Umbilical cord (tissue), 2 donors: ENCODE data around the gene DELE1. TPM values are rescaled to one million over a fixed set of nuclear protein-coding genes. Genes with fewer than 3 reads are reported as not detected.
"Not testable (repeated sequence)": the region's sequence is repeated elsewhere in the genome, so short reads cannot be mapped to it uniquely, and the experiment has no call there.

Experiments used
- DNase-seq: peaks from one replicate; pipeline ENCODE4 v3.0.0-alpha.2; 2015; ENCODE audit warnings: low spot score
- total RNA-seq: library from RNA; depleted of rRNA; stranded (reverse); fragments of >200 nt; gene quantifications from one replicate; pipeline ENCODE4 v1.2.3, GENCODE V29; 2014; ENCODE audit warnings: low replicate concordance; ENCODE audit not compliant: insufficient read depth

The DELE1 gene
- total RNA-seq, 1 donor from 2014 or later = 63.8 TPM

DNA sequence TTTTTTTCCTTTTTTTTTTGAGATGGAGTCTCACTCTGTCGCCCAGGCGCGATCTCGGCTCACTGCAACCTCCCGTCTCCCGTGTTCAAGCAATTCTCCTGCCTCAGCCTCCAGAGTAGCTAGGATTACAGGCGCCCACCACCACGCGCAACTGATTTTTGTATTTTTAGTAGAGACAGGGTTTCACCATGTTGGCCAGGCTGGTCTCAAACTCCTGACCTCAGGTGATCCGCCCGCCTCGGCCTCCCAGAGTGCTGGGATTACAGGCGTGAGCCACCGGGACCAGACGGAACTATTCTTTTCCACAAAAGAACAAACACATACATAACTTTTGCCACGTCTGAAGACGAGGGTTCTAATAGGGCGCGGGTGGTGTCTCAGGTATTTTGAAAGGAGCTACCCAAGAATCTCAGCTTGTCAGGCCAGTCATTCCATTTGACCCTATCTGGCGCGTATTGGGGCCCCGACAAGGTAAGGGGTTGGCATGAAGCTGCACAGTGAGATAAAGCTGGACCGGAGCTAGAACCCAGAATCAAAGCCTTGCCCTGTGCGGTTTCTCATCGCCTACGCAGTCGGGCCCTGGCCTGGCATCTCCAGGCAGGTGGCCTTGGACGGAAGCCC lies 734 bp upstream of the DELE1 start:
- not testable (repeated sequence) for DNase-seq

DNA sequence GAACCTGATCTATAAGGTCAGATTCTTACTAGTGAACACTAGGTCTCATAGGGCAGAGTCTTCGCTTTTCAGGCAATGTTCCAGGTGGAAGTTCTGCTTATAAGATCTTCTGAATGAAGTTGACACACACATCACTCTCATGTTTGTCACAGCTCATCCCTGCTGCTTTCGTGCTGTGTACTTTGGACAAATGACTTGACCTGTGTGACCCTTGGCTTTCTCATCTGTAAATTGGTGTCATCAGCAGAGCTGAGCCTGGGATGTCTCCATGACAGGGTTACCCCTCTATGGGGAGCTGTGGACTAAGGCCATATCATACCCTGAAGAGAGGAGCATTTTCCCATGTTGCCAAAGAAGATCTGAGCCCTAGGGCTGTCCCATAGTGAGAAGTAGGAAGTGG lies 2.8 kb downstream of the DELE1 start:
- DNase-seq = no peak

DNA sequence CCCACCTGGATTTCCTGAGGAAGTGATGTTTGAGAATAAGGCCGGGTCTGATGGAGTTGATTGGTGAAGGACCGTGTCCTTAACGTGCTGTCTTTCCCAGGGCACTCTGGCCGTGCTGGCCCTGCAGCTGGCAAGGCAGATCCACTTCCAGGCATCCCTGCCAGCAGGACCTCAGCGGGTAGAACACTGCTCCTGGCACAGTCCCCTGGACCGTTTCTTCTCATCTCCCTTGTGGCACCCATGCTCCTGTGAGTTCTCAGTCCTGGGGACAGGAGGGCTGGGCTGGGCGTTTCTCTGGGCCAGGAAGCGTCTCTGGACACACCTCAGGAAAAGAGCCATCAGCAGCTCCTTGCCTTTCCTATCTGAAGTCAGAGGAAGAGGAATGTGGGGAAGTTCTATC lies 4.4 kb downstream of the DELE1 start:
- DNase-seq = no peak

DNA sequence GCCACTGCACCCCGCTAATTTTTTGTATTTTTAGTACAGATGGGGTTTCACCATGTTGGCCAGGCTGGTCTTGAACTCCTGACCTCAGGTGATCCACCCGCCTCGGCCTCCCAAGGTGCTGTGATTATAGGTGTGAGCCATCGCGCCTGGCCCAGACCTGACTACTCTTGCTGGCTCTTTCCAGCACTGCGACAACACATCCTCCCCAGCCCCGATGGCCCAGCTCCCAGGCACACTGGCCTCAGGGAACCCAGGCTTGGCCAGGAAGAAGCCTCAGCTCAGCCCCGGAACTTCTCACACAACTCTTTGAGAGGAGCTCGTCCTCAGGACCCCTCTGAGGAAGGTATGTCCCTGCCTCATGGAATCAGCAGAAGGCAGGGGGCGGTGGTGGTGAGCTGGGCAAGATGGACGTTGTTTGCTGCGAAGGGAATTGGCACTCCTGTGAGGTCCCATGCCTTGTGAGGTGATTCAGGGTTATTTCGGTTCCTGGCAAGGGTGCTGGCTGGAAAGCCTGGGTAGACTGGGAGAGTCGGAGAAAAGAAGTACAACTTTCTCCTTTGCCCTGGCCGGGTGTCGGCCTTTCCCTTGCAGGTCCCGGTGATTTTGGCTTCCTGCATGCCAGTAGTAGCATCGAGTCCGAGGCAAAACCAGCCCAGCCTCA lies 5.9 kb downstream of the DELE1 start:
- DNase-seq = no peak

DNA sequence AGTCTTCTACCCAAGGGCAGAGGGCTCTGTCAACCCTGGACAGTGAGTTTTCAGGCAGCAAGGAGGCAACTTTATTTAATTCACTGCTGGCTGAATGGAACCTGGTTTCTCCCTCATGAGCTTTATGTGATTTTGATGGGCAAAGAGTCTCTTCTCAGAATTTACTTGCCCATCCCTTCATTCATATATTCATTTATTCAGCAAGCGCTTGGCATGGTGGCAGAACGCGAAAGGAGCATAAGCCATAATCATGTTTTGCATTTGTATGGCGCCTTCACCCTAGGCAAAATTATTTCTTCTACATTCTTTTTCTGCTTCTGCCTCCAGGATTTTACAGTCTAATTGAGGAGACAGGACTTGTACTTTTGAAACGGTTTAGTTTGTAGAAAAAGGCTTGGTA lies 8.0 kb downstream of the DELE1 start:
- no peak for DNase-seq

DNA sequence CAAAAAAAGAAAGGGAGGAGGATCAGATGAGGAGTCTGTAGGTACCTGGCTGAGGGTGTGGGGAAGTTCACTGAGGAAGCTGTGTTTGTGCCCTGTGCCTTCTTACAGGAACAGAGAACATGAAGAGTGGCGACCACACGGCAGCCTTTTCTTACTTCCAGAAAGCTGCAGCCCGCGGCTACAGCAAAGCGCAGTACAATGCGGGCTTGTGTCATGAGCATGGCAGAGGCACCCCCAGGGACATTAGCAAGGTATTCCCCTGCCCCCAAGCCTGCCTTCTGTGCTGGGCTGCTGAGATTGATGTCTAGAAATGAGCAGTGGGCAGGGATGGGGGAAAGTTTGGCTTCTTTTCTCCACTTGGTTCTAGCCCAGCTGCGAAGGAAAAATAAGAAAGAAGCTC lies 9.5 kb downstream of the DELE1 start:
- DNase-seq = no peak

DNA sequence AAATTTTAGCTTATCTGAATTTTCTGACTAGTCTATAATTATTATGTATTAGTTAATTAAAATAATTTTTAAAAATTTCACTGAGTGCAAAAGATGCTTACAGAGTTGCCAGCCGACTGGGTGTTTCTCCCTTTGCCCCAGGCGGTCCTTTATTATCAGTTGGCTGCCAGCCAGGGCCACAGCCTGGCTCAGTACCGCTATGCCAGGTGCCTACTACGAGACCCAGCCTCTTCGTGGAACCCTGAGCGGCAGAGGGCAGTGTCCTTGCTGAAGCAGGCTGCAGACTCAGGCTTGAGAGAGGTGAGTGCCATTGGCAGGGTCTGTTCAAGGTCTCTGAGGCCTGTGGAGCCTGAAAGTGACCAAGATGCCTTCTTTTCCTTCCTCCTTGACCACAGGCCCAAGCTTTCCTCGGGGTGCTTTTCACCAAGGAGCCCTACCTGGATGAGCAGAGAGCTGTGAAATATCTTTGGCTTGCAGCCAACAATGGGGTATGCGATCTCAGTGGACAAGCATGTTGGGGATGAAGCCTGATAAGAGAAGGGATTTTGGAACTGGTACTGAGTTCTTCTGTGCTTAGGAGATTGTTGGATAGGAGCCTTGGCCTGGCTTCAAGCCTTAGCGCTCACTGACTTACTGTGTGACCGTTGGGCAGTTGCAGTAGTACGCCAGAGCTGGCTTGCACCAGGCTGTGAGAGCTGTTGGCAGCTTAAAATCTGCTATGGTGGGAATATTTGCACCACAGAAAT lies 10.6 kb downstream of the DELE1 start:
- no peak for DNase-seq

DNA sequence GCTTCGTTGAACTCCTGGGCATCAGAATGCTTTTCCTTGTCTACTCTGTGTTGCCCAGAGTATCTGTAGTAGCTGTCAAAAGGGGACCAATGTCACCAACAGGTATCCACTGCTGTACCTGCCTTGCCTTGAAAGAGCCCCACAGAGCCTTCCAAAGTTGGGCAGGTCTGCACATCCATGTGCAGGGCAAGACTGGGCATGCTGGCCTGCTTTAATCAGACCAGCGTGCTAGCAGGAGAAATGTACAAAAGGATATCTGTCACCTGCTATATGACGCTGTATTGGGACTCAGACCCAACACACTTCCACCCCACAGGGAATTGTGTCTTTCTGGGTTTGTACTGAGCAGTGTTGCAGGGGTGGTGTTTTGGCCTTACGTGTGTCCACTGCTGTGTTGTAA lies 11.9 kb downstream of the DELE1 start:
- no peak for DNase-seq

DNA sequence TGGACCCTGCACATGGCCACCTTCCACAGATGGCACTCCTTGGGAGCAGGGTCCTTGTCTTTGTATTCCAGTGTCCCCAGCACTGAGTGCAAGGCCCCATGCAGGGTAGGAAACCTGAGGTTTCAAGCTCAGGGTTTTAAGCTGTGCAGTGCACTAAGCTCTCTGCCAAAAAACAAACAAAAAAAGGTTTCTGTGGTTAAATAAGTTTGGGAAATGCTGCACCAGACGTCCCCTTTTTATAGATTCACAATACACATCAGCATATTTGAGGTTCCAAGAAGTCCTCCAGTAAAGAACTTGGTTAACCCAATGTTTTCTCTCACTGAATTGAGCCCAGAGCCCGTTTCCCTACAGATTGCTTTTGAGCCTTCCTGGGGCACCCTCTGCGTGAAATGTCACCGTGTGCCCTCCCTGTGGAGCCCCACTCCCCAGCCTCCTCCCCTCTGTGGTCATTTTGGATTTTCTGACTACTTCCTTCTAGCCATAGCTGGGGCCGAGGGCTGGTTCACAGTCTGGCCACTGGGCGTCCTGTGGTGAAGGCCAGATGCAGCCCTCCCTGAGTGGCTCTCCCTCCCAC lies 17.1 kb downstream of the DELE1 start:
- peak; percentile 31 for DNase-seq

DNA sequence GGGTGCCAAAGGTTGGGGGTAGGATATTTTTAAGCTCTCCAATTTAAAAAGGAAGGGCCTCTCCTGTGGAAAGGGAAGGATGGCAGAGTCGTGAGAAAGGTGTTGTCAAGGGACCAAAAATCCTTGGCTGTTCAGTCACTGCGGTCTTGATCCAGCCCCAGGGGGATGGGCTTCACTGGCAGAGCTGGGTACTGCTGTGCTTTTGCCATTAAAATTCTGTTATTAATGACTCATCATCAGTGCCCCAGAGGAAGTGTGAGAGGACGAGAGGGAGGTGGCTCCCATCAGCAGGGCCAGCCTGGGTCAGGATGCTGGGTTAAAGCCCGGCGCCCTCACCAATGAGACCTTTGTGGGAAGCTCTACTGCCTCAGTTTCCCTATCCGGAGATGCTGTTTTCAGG lies 17.6 kb downstream of the DELE1 start:
- DNase-seq = no peak

DNA sequence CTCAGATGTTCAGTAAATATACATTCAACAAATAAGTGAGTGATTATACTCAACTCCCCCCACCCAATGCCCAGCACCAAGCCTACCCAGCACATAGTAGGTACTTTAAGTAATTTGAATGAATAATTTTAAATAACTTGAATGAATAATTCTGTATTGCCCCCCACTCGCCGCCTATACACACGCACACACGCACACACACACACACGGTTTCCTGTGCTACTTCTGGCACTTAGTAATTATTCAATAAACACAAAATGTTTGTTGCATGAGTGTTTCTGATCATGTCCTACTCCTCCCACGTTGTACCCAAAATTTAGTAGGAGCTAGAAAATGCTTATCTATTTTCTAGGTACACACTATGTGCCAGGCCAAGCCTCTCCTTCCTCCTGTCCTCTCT lies 18.1 kb downstream of the DELE1 start:
- no peak for DNase-seq

DNA sequence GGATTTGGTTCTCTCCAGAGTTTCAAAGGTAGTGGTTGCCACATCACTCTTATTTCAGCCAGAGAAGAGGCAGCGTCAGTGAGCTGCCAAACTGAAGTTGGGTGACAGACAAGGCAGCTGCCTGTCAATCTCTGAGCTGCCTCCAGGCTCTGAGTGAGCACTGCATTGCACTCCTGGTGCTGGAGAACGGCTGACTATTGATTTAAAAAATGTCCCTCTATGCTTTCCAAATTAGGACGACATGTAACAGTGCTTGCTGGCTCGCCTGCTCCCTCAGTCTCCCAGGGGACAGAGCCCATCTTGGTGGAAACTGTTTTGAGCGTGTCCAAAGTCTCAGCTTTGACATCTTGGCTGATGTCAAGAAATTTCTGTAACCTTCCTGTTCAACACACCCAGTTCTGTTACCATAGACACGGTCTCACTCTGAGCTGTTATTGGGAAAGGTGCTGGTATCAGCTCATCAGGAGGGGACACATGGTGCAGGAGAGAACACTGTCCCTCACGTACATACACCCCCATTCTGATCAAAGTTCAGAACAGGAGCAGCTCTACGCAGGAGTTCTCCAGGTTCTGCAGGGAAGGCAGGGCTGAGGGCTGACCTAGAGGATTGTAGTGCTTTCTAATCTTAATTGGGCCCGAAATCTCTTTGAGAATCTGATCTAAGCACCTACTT lies 18.6 kb downstream of the DELE1 start:
- no peak for DNase-seq

DNA sequence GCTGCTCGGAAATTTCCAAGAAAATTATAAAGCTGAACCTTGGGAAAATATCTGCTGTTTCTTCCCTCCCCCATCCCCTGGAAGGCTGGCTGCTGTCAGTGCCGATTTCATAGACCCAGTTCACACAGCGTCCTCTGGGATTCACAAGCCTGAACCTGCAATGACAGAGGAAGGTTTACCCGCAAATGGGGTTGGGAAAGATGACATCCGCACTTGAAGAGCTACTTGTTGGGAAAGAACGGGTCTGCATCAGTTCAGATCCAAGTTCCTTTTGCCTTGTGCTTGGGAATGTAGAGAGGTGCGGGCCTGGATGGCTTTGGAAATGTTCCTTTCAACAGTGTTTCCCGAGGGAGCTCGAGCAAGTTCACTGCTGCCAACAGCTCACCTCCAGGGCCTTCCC lies 20.4 kb downstream of the DELE1 start:
- DNase-seq = no peak

DNA sequence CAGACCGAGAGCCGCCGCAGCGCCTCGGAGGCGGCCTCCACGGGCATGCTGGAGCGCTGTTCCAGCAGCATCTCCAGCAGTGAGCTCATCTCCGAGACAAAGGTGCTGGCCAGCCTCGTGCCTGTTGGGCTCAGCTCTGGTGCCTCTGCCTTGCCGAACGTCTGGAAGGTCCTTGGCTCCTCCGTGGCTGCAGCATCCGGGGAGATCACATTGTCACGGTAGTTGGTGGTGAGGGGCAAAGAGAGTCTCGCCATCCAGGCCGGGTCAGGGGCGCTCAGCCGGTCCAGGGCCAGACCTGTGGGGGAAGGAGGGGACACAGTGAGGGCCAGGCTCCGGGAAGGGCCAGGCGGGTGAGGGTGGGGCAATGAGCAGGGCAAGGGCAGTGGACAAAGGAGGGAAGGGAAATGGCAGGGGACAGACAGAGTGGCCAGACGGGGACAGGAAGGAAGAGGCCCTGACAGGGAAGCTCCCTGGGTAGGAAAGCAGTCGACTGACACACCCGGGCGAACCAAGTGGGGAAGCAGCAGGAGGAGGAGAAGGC lies 21.9 kb downstream of the DELE1 start:
- peak; percentile 40 for DNase-seq

DNA sequence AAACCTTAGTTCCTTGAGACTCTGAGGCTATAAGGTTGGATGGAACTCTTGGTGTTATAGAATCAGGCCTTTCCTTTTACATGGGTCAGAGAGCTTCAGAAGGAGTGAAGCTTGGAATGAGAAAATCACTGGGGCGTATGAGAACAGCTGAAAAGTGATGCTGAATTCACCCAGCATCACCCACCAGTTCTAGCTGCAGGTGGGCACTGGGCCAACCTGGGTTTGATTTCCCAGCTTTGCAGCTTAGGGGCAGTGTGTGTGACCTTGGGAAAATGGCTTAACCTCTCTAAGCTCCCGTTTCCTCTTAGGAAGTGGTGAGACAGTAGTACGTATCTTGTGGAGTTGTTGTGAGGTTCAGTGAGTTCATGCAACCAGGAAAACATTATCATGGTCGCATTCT lies 23.6 kb downstream of the DELE1 start:
- no peak for DNase-seq

DNA sequence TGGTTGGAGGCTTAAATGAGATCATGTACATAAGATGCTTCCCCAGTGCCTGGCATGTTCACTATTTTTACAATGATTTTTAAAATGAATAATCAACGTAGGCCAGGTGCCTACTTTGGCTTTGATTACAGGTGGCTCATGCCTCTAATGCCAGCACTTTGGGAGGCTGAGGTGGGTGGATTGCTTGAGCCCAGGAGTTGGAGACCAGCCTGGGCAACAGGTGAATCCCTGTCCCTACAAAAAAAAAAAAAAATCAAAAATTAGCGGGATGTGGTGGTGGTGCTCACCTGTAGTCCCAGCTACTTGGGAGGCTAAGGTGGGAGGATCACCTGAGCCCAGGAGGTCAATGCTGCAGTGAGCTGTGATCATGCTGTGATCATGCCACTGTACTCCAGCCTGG lies 25.1 kb downstream of the DELE1 start:
- DNase-seq = no peak

DNA sequence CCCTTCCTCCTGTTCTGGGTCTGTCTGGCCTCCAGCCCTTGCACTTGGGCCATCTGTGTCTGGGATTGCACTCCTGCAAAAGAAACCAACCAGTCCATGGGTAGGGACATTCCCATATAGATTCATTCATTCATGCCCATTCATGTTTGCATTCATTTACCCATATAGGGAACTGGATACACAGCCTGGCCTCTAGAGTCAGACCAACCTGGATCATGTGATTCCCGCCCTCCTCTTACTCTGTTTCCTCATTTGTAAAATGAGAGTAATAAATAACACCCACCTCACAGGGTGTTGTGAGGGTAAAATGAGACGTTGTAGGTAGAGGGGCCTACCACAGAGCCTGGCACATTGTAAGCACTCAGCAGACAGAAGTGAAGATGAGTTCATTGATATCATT lies 25.8 kb downstream of the DELE1 start:
- no peak for DNase-seq

DNA sequence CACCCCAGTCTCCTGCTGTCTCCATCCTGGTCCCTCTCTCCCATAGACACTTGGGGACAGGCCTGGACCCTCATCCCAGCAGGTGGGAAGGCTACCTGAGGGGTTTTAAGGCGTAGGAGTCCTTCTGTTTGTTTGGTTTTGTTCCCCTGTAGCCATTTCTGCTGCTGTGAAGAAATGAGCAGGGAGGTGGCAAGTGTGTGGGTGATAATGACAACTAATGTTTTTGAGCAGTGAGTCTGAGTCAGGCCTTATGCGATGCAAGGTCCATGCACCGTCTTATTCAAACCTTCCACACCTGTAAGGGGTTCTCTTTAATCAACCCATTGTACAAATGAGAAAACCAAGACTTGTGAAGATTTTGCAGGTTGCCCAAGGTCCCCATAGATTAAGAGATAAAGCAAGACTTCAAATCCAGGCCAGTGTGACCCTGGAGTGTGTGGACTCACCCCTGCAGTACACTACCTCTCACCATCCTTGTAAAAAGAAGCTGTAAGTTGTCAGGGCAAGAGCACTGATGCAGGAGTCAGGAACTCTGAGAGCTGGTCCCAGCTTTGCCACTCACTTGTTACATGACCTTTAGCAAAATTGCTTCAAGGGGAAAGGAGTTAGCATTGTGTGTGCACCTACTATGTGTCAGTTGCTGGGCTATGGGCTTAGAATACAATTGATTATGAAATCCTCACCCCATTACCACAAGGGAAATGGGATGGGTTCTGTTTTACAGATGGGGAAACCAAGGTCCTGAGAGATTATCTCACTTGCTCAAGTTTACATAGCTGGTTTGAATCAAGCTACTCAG lies 26.7 kb downstream of the DELE1 start:
- DNase-seq = no peak

DNA sequence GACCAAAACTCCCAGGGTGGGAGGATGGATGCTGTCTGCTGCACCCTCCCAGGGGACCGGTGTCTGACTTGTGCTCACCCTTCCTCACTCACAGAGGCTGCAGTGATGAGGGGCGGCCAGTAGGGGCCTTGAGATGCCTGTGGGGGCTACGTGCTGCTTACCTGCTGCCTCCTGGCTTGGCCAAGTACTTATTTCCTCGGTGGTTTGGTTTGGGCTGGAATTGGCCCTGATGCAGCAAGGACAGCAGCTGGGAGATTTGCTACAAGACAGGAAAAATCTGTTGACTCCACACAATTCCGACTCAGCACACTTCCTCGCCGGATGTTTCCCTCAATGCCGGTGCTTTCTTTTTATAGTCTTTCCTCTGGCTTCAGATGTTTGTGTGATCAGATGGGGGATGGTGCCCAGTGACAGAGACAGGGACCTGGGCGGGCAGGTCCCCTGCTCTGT lies 27.7 kb downstream of the DELE1 start:
- no peak for DNase-seq

DNA sequence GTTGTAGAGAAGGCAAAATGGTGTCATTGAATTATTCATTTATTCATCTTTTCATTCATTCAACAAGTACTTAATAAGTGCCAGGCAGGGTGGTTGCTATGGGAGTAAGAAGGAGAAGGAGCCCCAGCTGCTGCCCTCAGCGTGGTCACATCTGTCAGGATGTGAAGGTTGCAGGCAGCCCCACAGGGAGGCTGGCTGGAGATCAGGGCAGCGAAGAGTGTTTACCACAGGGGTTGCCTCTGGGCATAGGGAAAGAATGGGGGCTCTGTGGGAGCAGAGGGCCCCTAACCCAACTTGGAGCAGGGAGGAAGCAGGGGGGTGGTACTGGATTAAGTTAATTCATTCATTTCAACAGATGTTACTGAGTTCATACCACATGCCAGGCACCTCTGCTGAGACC lies 28.3 kb downstream of the DELE1 start:
- no peak for DNase-seq

DNA sequence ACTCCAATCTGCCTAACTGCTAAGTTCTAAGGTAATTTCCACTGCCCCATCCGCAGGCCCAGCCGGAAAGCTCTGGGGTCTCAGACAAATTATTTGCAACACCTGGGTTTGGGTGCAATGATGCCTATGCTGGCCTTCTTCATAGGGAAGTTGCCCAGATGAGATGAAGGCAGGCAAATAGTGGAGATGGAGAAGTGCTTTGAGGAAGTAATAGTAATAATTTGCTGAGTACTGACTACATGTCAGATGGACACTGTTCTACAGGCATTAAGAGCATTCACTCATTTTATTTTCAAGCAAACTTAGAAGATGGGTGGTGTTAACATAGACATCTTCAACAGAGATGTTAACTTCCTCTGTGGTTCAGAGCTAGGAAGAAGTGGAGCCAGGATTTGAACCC lies 30.5 kb downstream of the DELE1 start:
- no peak for DNase-seq
